A673 (cell line): ENCODE measurements around the gene CHD9NB. TPM values are rescaled to one million over a fixed set of nuclear protein-coding genes. Genes with fewer than 3 reads are reported as not detected.

Experiments used
- BruUV-seq: library from RNA; stranded (reverse); fragments of 400-500 nt; replicated peaks from 2 replicates; lab custom pipeline; 2021; lab: Mats Ljungman, UMichigan
- CTCF ChIA-PET: fragments of 300-600 bp; sonication (Branson Sonifier 250); formaldehyde crosslinking; loops from one replicate; lab custom pipeline; 2022; ENCODE audit warnings: antibody characterized with exemption; lab: Charles Lee
- POLR2A ChIA-PET: fragments of 300-600 bp; sonication (Branson Sonifier 250); formaldehyde crosslinking; loops from one replicate; lab custom pipeline; 2022; ENCODE audit warnings: antibody characterized with exemption; ENCODE audit not compliant: low non-redundant PET; lab: Charles Lee
- DNase-seq: peaks from one replicate; pipeline ENCODE4 v3.0.0-alpha.2; 2015; ENCODE audit warnings: low spot score
- H3K27ac ChIP-seq: fragments of 200-600 bp; sonication (generic); 2 replicates; pipeline ENCODE4 v1.5.1; 2016; ENCODE audit warnings: mixed run types, low read depth, mild to moderate bottlenecking, mixed read lengths, antibody characterized with exemption, low read length; ENCODE audit not compliant: poor library complexity, severe bottlenecking
- H3K27me3 ChIP-seq: fragments of 200-600 bp; sonication (generic); replicated peaks from 2 replicates; pipeline ENCODE4 v1.6.1; 2017; ENCODE audit warnings: mixed run types, low read depth, mild to moderate bottlenecking, mixed read lengths, antibody characterized with exemption, low read length; ENCODE audit not compliant: insufficient read depth, poor library complexity
- H3K36me3 ChIP-seq: fragments of 200-600 bp; sonication (generic); 2 replicates; pipeline ENCODE4 v1.6.1; 2016; ENCODE audit warnings: mixed run types, mild to moderate bottlenecking, mixed read lengths, antibody characterized with exemption, low read length; ENCODE audit not compliant: insufficient read depth, poor library complexity, severe bottlenecking
- H3K4me1 ChIP-seq: fragments of 200-600 bp; sonication (generic); 2 replicates; pipeline ENCODE4 v1.6.1; 2017; ENCODE audit warnings: mixed run types, mild to moderate bottlenecking, mixed read lengths, antibody characterized with exemption, low read length; ENCODE audit not compliant: insufficient read depth, poor library complexity, severe bottlenecking
- H3K4me3 ChIP-seq: fragments of 200-600 bp; sonication (generic); 2 replicates; pipeline ENCODE4 v1.5.1; 2016; ENCODE audit warnings: low read depth, mixed run types, mild to moderate bottlenecking, mixed read lengths, low read length; ENCODE audit not compliant: poor library complexity, severe bottlenecking
- H3K9me3 ChIP-seq: fragments of 200-600 bp; sonication (generic); 2 replicates; pipeline ENCODE4 v1.6.1; 2016; ENCODE audit warnings: mixed run types, low read depth, mild to moderate bottlenecking, mixed read lengths, antibody characterized with exemption, low read length; ENCODE audit not compliant: poor library complexity, severe bottlenecking
- CTCF ChIP-seq: fragments of 300-800, 200-600 bp; sonication (generic); conservative IDR thresholded peaks from 2 replicates; pipeline ENCODE4 v1.5.1; 2017; ENCODE audit warnings: low read depth, mild to moderate bottlenecking, antibody characterized with exemption, low read length, moderate library complexity, mixed read lengths
- EZH2 ChIP-seq: fragments of 200-600 bp; sonication (generic); IDR thresholded peaks from 2 replicates; pipeline ENCODE4 v1.6.1; 2017; ENCODE audit warnings: borderline replicate concordance, low read depth, mild to moderate bottlenecking, mixed read lengths, antibody characterized with exemption, low read length; ENCODE audit not compliant: poor library complexity, severe bottlenecking
- intact Hi-C: fragments of 100-400 bp; cut with micrococcal nuclease; formaldehyde crosslinking; loops from one replicate; pipeline ENCODE4 v1.10.0; 2022; ENCODE audit not compliant: unreplicated experiment
- total RNA-seq: library from RNA; stranded (reverse); gene quantifications from 2 replicates; pipeline ENCODE4 v1.2.3, GENCODE V29; 2021

Gene CHD9NB
- total RNA-seq, 1 experiment from 2014 or later, result 3.8 TPM

GRCh38 chr16:53007095-53007494 lies 45.6 kb downstream of the CHD9NB start:
- no TSS peak for BruUV-seq
- H3K27me3 ChIP-seq, result no peaks in the 10 kb centered on the region
- TF ChIP-seq EZH2 (no peak), CTCF (no peak)
- H3K4me1 ChIP-seq, result no peaks in the 10 kb centered on the region
- POLR2A ChIA-PET, result no interaction called here
- H3K4me3 ChIP-seq, result no peak overlapping the region
- intact Hi-C loops, result no loop called here
- CTCF ChIA-PET, result no interaction called here
- no peaks in the 10 kb centered on the region for H3K36me3 ChIP-seq
- H3K9me3 ChIP-seq, result no peaks in the 10 kb centered on the region
- H3K27ac ChIP-seq, result no peak overlapping the region
- DNase-seq, result no peak

DNA sequence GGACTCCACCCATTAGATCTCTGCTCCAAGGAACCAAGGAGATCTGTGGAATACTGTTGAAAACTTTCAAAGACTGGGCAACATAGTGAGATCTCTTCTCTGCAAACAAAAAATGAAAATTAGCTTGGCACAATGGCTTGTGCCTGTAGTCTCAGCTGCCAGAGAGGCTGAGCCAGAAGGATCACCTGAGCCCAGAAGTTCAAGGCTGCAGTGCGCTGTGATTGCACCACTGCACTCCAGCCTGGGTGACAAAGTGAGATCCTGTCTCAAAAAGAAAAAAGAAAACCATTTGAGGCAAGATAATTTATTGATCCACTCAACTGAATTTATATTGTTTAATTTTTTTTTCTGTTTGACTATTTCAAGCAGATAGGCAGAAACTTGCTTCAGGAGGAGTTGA lies 54.8 kb downstream of the CHD9NB start:
- Histone ChIP-seq H3K27ac (no peak overlapping the region), H3K27me3 (no peaks in the 10 kb centered on the region), H3K4me3 (no peak overlapping the region), H3K4me1 (no peaks in the 10 kb centered on the region), H3K36me3 (no peaks in the 10 kb centered on the region), H3K9me3 (no peaks in the 10 kb centered on the region)
- intact Hi-C loops, result no loop called here
- no peak for TF ChIP-seq CTCF
- DNase-seq, result no peak
- CTCF ChIA-PET, result no interaction called here
- BruUV-seq, result no TSS peak
- POLR2A ChIA-PET, result no interaction called here

GRCh38 chr16:52994942-52995341 lies 57.8 kb downstream of the CHD9NB start:
- intact Hi-C loops, result no loop called here
- Histone ChIP-seq H3K27ac (no peak overlapping the region), H3K9me3 (no peaks in the 10 kb centered on the region), H3K27me3 (no peaks in the 10 kb centered on the region), H3K4me3 (no peak overlapping the region), H3K36me3 (no peaks in the 10 kb centered on the region), H3K4me1 (no peaks in the 10 kb centered on the region)
- ChIA-PET CTCF (no interaction called here), POLR2A (no interaction called here)
- TF ChIP-seq CTCF, result no peak
- no peak for TF ChIP-seq EZH2
- no TSS peak for BruUV-seq
- no peak for DNase-seq
